H9 (cell line): ENCODE results near the gene HORMAD2. TPM values are rescaled to one million over a fixed set of nuclear protein-coding genes. Genes with fewer than 3 reads are reported as not detected.

Experiments
- DNase-seq: peaks from one replicate; pipeline ENCODE4 v3.0.0-alpha.2; 2017
- H2AFZ ChIP-seq: one replicate; pipeline ENCODE4 v1.6.1; 2013; ENCODE audit warnings: mild to moderate bottlenecking, low read length, control low read depth, moderate library complexity
- H2AK5ac ChIP-seq: 2 replicates; pipeline ENCODE4 v1.6.1; 2013; ENCODE audit warnings: low read length, control low read depth, mixed read lengths; ENCODE audit not compliant: insufficient read length
- H2BK120ac ChIP-seq: one replicate; pipeline ENCODE4 v1.6.1; 2013; ENCODE audit warnings: low read depth, mild to moderate bottlenecking, low read length, control low read depth, inconsistent platforms; ENCODE audit not compliant: poor library complexity, severe bottlenecking
- H2BK12ac ChIP-seq: 2 replicates; pipeline ENCODE4 v1.6.1; 2013; ENCODE audit warnings: low read length, control low read depth, mixed read lengths, low read depth; ENCODE audit not compliant: insufficient read length
- H2BK15ac ChIP-seq: 2 replicates; pipeline ENCODE4 v1.6.1; 2013; ENCODE audit warnings: low read depth, low read length, control low read depth
- H2BK20ac ChIP-seq: one replicate; pipeline ENCODE4 v1.6.1; 2013; ENCODE audit warnings: low read depth, mild to moderate bottlenecking, low read length, control low read depth, inconsistent platforms; ENCODE audit not compliant: poor library complexity, severe bottlenecking
- H2BK5ac ChIP-seq: 2 replicates; pipeline ENCODE4 v1.6.1; 2013; ENCODE audit warnings: low read length, control low read depth, mixed read lengths; ENCODE audit not compliant: insufficient read length
- H3K14ac ChIP-seq: 2 replicates; pipeline ENCODE4 v1.6.1; 2013; ENCODE audit warnings: low read length, control low read depth; ENCODE audit not compliant: insufficient read depth
- H3K18ac ChIP-seq: 2 replicates; pipeline ENCODE4 v1.6.1; 2013; ENCODE audit warnings: low read depth, mild to moderate bottlenecking, mixed read lengths, low read length, control low read depth; ENCODE audit not compliant: insufficient read length
- H3K23ac ChIP-seq: 2 replicates; pipeline ENCODE4 v1.6.1; 2013; ENCODE audit warnings: low read length, control low read depth, mixed read lengths, low read depth; ENCODE audit not compliant: insufficient read length
- H3K23me2 ChIP-seq: 2 replicates; pipeline ENCODE4 v1.6.1; 2013; ENCODE audit warnings: low read depth, mild to moderate bottlenecking, mixed read lengths, low read length, control low read depth; ENCODE audit not compliant: insufficient read length, poor library complexity, severe bottlenecking
- H3K27ac ChIP-seq: 2 replicates; pipeline ENCODE4 v1.5.1; 2013; ENCODE audit warnings: low read length, control low read depth, mixed read lengths, low read depth; ENCODE audit not compliant: insufficient read length
- H3K27me3 ChIP-seq: 2 replicates; pipeline ENCODE4 v1.6.1; 2013; ENCODE audit warnings: low read length, control low read depth, inconsistent platforms; ENCODE audit not compliant: insufficient read depth
- H3K4ac ChIP-seq: 2 replicates; pipeline ENCODE4 v1.6.1; 2013; ENCODE audit warnings: low read depth, mild to moderate bottlenecking, control low read depth, inconsistent platforms, low read length, moderate library complexity
- H3K4me1 ChIP-seq: 2 replicates; pipeline ENCODE4 v1.6.1; 2013; ENCODE audit warnings: low read length, control low read depth, inconsistent platforms; ENCODE audit not compliant: insufficient read depth
- H3K4me2 ChIP-seq: 2 replicates; pipeline ENCODE4 v1.6.1; 2013; ENCODE audit warnings: low read length, control low read depth, mixed read lengths; ENCODE audit not compliant: insufficient read length, insufficient read depth
- H3K56ac ChIP-seq: 2 replicates; pipeline ENCODE4 v1.6.1; 2013; ENCODE audit warnings: low read depth, mild to moderate bottlenecking, mixed read lengths, low read length, control low read depth; ENCODE audit not compliant: insufficient read length
- H3K79me1 ChIP-seq: 2 replicates; pipeline ENCODE4 v1.6.1; 2013; ENCODE audit warnings: low read depth, mild to moderate bottlenecking, moderate library complexity, low read length, control low read depth, inconsistent platforms; ENCODE audit not compliant: insufficient read depth, poor library complexity, severe bottlenecking
- H3K79me2 ChIP-seq: 2 replicates; pipeline ENCODE4 v1.6.1; 2013; ENCODE audit warnings: low read length, control low read depth, inconsistent platforms; ENCODE audit not compliant: insufficient read depth
- H3K9ac ChIP-seq: 2 replicates; pipeline ENCODE4 v1.6.1; 2013; ENCODE audit warnings: low read length, control low read depth, mixed read lengths; ENCODE audit not compliant: insufficient read length; ENCODE audit errors: extremely low read depth
- H3K9me3 ChIP-seq: one replicate; pipeline ENCODE4 v1.6.1; 2013; ENCODE audit warnings: low read depth, low read length, inconsistent platforms; ENCODE audit not compliant: control insufficient read depth
- H3T11ph ChIP-seq: one replicate; pipeline ENCODE4 v1.6.1; 2013; ENCODE audit warnings: mild to moderate bottlenecking, low read length, control low read depth, inconsistent platforms
- H4K20me1 ChIP-seq: one replicate; pipeline ENCODE4 v1.6.1; 2013; ENCODE audit not compliant: control insufficient read depth, insufficient read length, insufficient read depth
- H4K5ac ChIP-seq: 2 replicates; pipeline ENCODE4 v1.6.1; 2013; ENCODE audit warnings: low read depth, mild to moderate bottlenecking, mixed read lengths, low read length, control low read depth; ENCODE audit not compliant: insufficient read length
- H4K8ac ChIP-seq: replicated peaks from 2 replicates; pipeline ENCODE4 v1.6.1; 2013; ENCODE audit warnings: low read length, control low read depth, mixed read lengths, low read depth; ENCODE audit not compliant: insufficient read length
- H4K91ac ChIP-seq: 2 replicates; pipeline ENCODE4 v1.6.1; 2013; ENCODE audit warnings: low read depth, mild to moderate bottlenecking, moderate library complexity, mixed read lengths, low read length, control low read depth; ENCODE audit not compliant: insufficient read length
- H3K27ac Mint-ChIP-seq, 3 experiments: 2 replicates in 2 of 3; 3 replicates in 1 of 3; pipeline ENCODE4 v1.8.0; 2020 to 2021; ENCODE audit warnings: mixed read lengths in 3 of 3, mild to moderate bottlenecking in 1 of 3, moderate library complexity in 1 of 3
- H3K27me3 Mint-ChIP-seq: 2 replicates; pipeline ENCODE4 v1.8.0; 2021; ENCODE audit warnings: low read depth, mild to moderate bottlenecking, moderate library complexity, mixed read lengths
- H3K36me3 Mint-ChIP-seq, 3 experiments: 2 replicates in 2 of 3; 3 replicates in 1 of 3; pipeline ENCODE4 v1.8.0; 2020 to 2021; ENCODE audit warnings: low read depth in 3 of 3, mixed read lengths in 3 of 3; ENCODE audit not compliant: insufficient read depth in 1 of 3
- H3K4me1 Mint-ChIP-seq, 2 experiments: 2 replicates each; pipeline ENCODE4 v1.8.0; 2020; ENCODE audit warnings: mixed read lengths in 2 of 2
- H3K4me3 Mint-ChIP-seq, 2 experiments: 2 replicates in 1 of 2; 3 replicates in 1 of 2; pipeline ENCODE4 v1.8.0; 2020 to 2021; ENCODE audit warnings: mild to moderate bottlenecking in 2 of 2, mixed read lengths in 2 of 2, moderate library complexity in 1 of 2
- H3K9me3 Mint-ChIP-seq, 2 experiments: 2 replicates in 1 of 2; 3 replicates in 1 of 2; pipeline ENCODE4 v1.8.0; 2020; ENCODE audit warnings: mild to moderate bottlenecking in 2 of 2, mixed read lengths in 2 of 2, moderate library complexity in 1 of 2
- CTCF ChIP-seq: fragments of 200-600 bp; sonication (generic); conservative IDR thresholded peaks from 3 replicates; pipeline ENCODE4 v1.8.0; 2021; ENCODE audit warnings: antibody characterized with exemption, mild to moderate bottlenecking
- WGBS: extraction: QIAGEN DNeasy Blood & Tissue Kit; methylation state at CpG from one replicate; pipeline ENCODE4 v1.1.7; 2013; ENCODE audit warnings: missing lambda C conversion rate, low lambda C conversion rate, mixed read lengths; ENCODE audit not compliant: insufficient read length; ENCODE audit errors: extremely low coverage; 5-methylcytosine and 5-hydroxymethylcytosine counted together
- total RNA-seq: library from RNA; stranded (reverse); gene quantifications from 2 replicates; pipeline ENCODE4 v1.2.1, GENCODE V29; 2021

Gene HORMAD2
- total RNA-seq, 1 experiment from 2014 or later = not detected

DNA sequence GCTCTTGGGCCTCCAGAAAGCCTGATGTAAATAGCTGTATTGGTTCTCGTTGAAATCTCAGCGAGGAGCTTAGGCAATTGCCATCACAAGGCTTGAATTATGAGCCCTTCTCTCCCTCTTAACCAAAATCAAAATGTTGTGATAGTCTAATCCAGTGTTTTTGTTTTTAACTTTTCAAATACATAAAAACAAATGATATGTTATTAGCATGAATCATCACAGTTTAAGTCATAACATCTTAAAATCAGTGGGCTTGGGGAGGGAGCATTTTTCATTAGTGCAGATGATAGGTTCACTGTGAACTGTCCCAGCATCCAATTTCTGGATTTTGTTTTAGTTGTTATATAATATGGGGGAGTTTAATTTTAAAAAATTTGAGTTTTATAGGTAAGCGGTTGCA, 48.9 kb upstream of the HORMAD2 start:
- no peak overlapping the region for H3K56ac ChIP-seq
- H4K8ac ChIP-seq = no peak overlapping the region
- no peak overlapping the region for H2BK120ac ChIP-seq
- no peak overlapping the region for H3K27ac Mint-ChIP-seq
- 100% methylated on average over 1 of the region's 3 CpGs for WGBS
- TF ChIP-seq CTCF = no peak
- DNase-seq = no peak
- H4K91ac ChIP-seq = no peak overlapping the region
- H2BK5ac ChIP-seq = no peak overlapping the region
- H4K20me1 ChIP-seq = no peaks in the 10 kb centered on the region
- H2BK20ac ChIP-seq = no peak overlapping the region
- peaks cover 0 to 24% (median 11%) of the 10 kb centered on the region in 3 experiments; a peak in 4 of 7 replicates for H3K36me3 Mint-ChIP-seq
- no peaks in the 10 kb centered on the region for H3K23me2 ChIP-seq
- no peak overlapping the region for H3K4ac ChIP-seq
- peaks cover 3 to 6% of the 10 kb centered on the region in 2 experiments; a peak in 3 of 4 replicates for H3K4me1 Mint-ChIP-seq
- no peak overlapping the region for H4K5ac ChIP-seq
- H3K27me3 Mint-ChIP-seq = 0 out of 2 replicates have a peak, but pooled peaks cover 2% of the 10 kb centered on the region
- no peak overlapping the region for H3K4me3 Mint-ChIP-seq
- H3K79me2 ChIP-seq = no peaks in the 10 kb centered on the region
- no peaks in the 10 kb centered on the region for H3K79me1 ChIP-seq
- no peak overlapping the region for H2BK15ac ChIP-seq
- H3K27me3 ChIP-seq = no peaks in the 10 kb centered on the region
- H3K18ac ChIP-seq = no peak overlapping the region
- no peak overlapping the region for H3K23ac ChIP-seq
- no peak overlapping the region for H3T11ph ChIP-seq
- no peaks in the 10 kb centered on the region for H3K4me1 ChIP-seq
- H3K9me3 Mint-ChIP-seq = no peaks in the 10 kb centered on the region
- no peak overlapping the region for H3K4me2 ChIP-seq
- H3K14ac ChIP-seq = no peak overlapping the region
- no peak overlapping the region for H2AK5ac ChIP-seq
- no peaks in the 10 kb centered on the region for H3K9me3 ChIP-seq
- H2BK12ac ChIP-seq = no peak overlapping the region
- H2AFZ ChIP-seq = no peak overlapping the region
- no peak overlapping the region for H3K9ac ChIP-seq
- no peak overlapping the region for H3K27ac ChIP-seq
